Keratinocyte (primary cell): ENCODE data around the gene ASTN2. TPM values are rescaled to one million over a fixed set of nuclear protein-coding genes. Genes with fewer than 3 reads are reported as not detected.

Experiments used
- DNase-seq: peaks from one replicate; pipeline ENCODE4 v3.0.0-alpha.2; 2011; ENCODE audit warnings: low read depth, missing footprints, low spot score
- FAIRE-seq: peaks from 2 replicates; lab custom pipeline; 2011; peaks lifted over from hg19 to GRCh38; lab: Jason Lieb, UNC
- H2AFZ ChIP-seq: 2 replicates; pipeline ENCODE4 v1.6.0; 2012; ENCODE audit warnings: low read length, control low read depth, inconsistent platforms; ENCODE audit not compliant: control insufficient read depth
- H3K27ac ChIP-seq: 2 replicates; pipeline ENCODE4 v1.5.1; 2011; ENCODE audit warnings: low read length; ENCODE audit not compliant: control insufficient read depth, insufficient read depth
- H3K27me3 ChIP-seq: 3 replicates; pipeline ENCODE4 v1.6.0; 2011; ENCODE audit warnings: low read length; ENCODE audit not compliant: control insufficient read depth, insufficient read depth; ENCODE audit errors: extremely low read depth
- H3K36me3 ChIP-seq, 2 experiments: 2 replicates in 1 of 2; 3 replicates in 1 of 2; pipeline ENCODE4 v1.5.1; 2011; ENCODE audit warnings: low read length in 2 of 2, mild to moderate bottlenecking in 1 of 2; ENCODE audit not compliant: control insufficient read depth in 2 of 2, insufficient read depth in 2 of 2; ENCODE audit errors: extremely low read depth in 1 of 2
- H3K4me1 ChIP-seq: 3 replicates; pipeline ENCODE4 v1.5.1; 2011; ENCODE audit warnings: low read length; ENCODE audit not compliant: control insufficient read depth, insufficient read depth; ENCODE audit errors: extremely low read depth
- H3K4me2 ChIP-seq: 3 replicates; pipeline ENCODE4 v1.6.0; 2011; ENCODE audit warnings: low read depth, low read length; ENCODE audit not compliant: control insufficient read depth, insufficient read depth; ENCODE audit errors: extremely low read depth
- H3K4me3 ChIP-seq, 3 experiments: fragments of 200-600 bp in 1 of 3; sonication (generic) in 1 of 3; 2 replicates in 2 of 3; 3 replicates in 1 of 3; pipeline ENCODE4 v1.5.1; 2011 to 2016; ENCODE audit warnings: low read length in 3 of 3, mild to moderate bottlenecking in 3 of 3, control low read depth in 2 of 3, inconsistent platforms in 1 of 3, low read depth in 1 of 3, mixed read lengths in 1 of 3, mixed run types in 1 of 3, moderate library complexity in 1 of 3; ENCODE audit not compliant: control insufficient read depth in 2 of 3, insufficient read depth in 2 of 3; ENCODE audit errors: extremely low read depth in 1 of 3
- H3K79me2 ChIP-seq: 2 replicates; pipeline ENCODE4 v1.6.0; 2012; ENCODE audit warnings: low read length; ENCODE audit not compliant: control insufficient read depth, insufficient read depth
- H3K9ac ChIP-seq: 3 replicates; pipeline ENCODE4 v1.6.0; 2011; ENCODE audit warnings: low read length; ENCODE audit not compliant: control insufficient read depth, insufficient read depth; ENCODE audit errors: extremely low read depth
- H3K9me1 ChIP-seq: 3 replicates; pipeline ENCODE4 v1.6.0; 2011; ENCODE audit warnings: low read length; ENCODE audit not compliant: control insufficient read depth, insufficient read depth; ENCODE audit errors: extremely low read depth
- H3K9me3 ChIP-seq: 2 replicates; pipeline ENCODE4 v1.5.1; 2012; ENCODE audit warnings: low read depth, low read length; ENCODE audit not compliant: control insufficient read depth
- H4K20me1 ChIP-seq: 3 replicates; pipeline ENCODE4 v1.6.0; 2011; ENCODE audit warnings: low read length; ENCODE audit not compliant: control insufficient read depth, insufficient read depth; ENCODE audit errors: extremely low read depth
- CTCF ChIP-seq, 3 experiments: IDR thresholded peaks in 1 of 3; conservative IDR thresholded peaks in 1 of 3; optimal IDR thresholded peaks in 1 of 3; 2 replicates in 2 of 3; 3 replicates in 1 of 3; pipeline versions ENCODE3 to v1.5.1; 2011; ENCODE audit warnings: low read length in 3 of 3, mild to moderate bottlenecking in 3 of 3, moderate library complexity in 2 of 3, control low read depth in 1 of 3, inconsistent platforms in 1 of 3; ENCODE audit not compliant: insufficient read depth in 2 of 3; ENCODE audit errors: extremely low read depth in 1 of 3
- EZH2 ChIP-seq: IDR thresholded peaks from one replicate; pipeline ENCODE4 v1.6.1; 2012; ENCODE audit warnings: inconsistent platforms, mild to moderate bottlenecking, low read length, moderate library complexity
- dilution Hi-C: fragments of 300-500 bp; cut with MboI; formaldehyde crosslinking; loops from one replicate; pipeline ENCODE4 v1.7.0; 2020; ENCODE audit warnings: low sequenced_read_pairs; ENCODE audit not compliant: extremely low pct_ligation_motif_present
- polyA plus RNA-seq, 5 experiments: library from polyadenylated mRNA; depleted of rRNA in 3 of 5; stranded (reverse) in 3 of 5; stranded (forward) in 1 of 5; unstranded in 1 of 5; fragments of >200 nt; gene quantifications; 1 replicate in 1 of 5; 2 replicates in 3 of 5; 3 replicates in 1 of 5; pipeline versions ENCODE4 v1.2.1 to v1.2.3, GENCODE V29; 2011 to 2012; ENCODE audit warnings: missing spikeins in 2 of 5, low read depth in 1 of 5, low replicate concordance in 1 of 5

ASTN2 gene
- polyA plus RNA-seq, 1 donor (not counting 4 experiments of a cell fraction or from before 2014, with no cell fraction given): 0.31 TPM

GRCh38 chr9:116980582-116981120 is 434.2 kb downstream of the ASTN2 start:
- no peaks in the 10 kb centered on the region for H3K36me3 ChIP-seq
- dilution Hi-C loops: no loop called here
- no peaks in the 10 kb centered on the region for H4K20me1 ChIP-seq
- H3K79me2 ChIP-seq: no peaks in the 10 kb centered on the region
- no peak overlapping the region for H3K4me2 ChIP-seq
- no peak overlapping the region for H2AFZ ChIP-seq
- H3K9ac ChIP-seq: no peak overlapping the region
- peak; percentile 26 for FAIRE-seq
- H3K9me1 ChIP-seq: no peaks in the 10 kb centered on the region
- TF ChIP-seq EZH2: no peak
- TF ChIP-seq CTCF (optimal IDR thresholded peaks at IDR 0.05 in 1 of 3, IDR thresholded peaks at IDR 0.05 in 1 of 3, conservative IDR thresholded peaks at IDR 0.05 in 1 of 3; ENCODE audit: extremely low read depth in 1 of 3, insufficient read depth in 2 of 3, low read length in 3 of 3): no peak
- H3K27ac ChIP-seq: no peak overlapping the region
- no peaks in the 10 kb centered on the region for H3K9me3 ChIP-seq
- H3K27me3 ChIP-seq: no peaks in the 10 kb centered on the region
- no peak overlapping the region for H3K4me3 ChIP-seq
- peaks cover 10% of the 10 kb centered on the region for H3K4me1 ChIP-seq
- DNase-seq: no peak

GRCh38 chr9:116979456-116979855 is 435.4 kb downstream of the ASTN2 start:
- Histone ChIP-seq H3K4me2 (no peak overlapping the region), H3K36me3 (no peaks in the 10 kb centered on the region), H4K20me1 (no peaks in the 10 kb centered on the region), H3K9me3 (no peaks in the 10 kb centered on the region), H3K79me2 (no peaks in the 10 kb centered on the region), H3K27ac (no peak overlapping the region), H3K4me3 (no peak overlapping the region), H3K4me1 (peaks cover 10% of the 10 kb centered on the region), H3K9ac (no peak overlapping the region), H2AFZ (peak overlapping the region; percentile 45), H3K9me1 (no peaks in the 10 kb centered on the region), H3K27me3 (no peaks in the 10 kb centered on the region)
- peak; percentile 64 for FAIRE-seq
- no peak for DNase-seq
- TF ChIP-seq EZH2 (no peak), CTCF (optimal IDR thresholded peaks at IDR 0.05 in 1 of 3, IDR thresholded peaks at IDR 0.05 in 1 of 3, conservative IDR thresholded peaks at IDR 0.05 in 1 of 3; ENCODE audit: extremely low read depth in 1 of 3, insufficient read depth in 2 of 3, low read length in 3 of 3) (no peak)
- dilution Hi-C loops: no loop called here
